GM21723 (cell line): ENCODE results near the gene CMTM7.

Experiments
- ATAC-seq: cut with Tn5 transposase; IDR thresholded peaks from one replicate; pipeline ENCODE4 v1.9.1; 2021; ENCODE audit warnings: mild to moderate bottlenecking, moderate library complexity; ENCODE audit not compliant: unreplicated experiment

CMTM7 gene

GRCh38 chr3:32435911-32436815, 44.5 kb downstream of the CMTM7 start:
- no peak for ATAC-seq

GRCh38 chr3:32436816-32437189, 45.1 kb downstream of the CMTM7 start:
- ATAC-seq: peak; percentile 37

GRCh38 chr3:32437896-32438295, 46.2 kb downstream of the CMTM7 start:
- no peak for ATAC-seq

- ATAC-seq: peak; percentile 89
Measured at GRCh38 chr3:32438596-32439344, 47.1 kb downstream of the CMTM7 start.

GRCh38 chr3:32439421-32439820, 47.8 kb downstream of the CMTM7 start:
- peak; percentile 11 for ATAC-seq

- no peak for ATAC-seq
Measured at GRCh38 chr3:32440611-32441350, 49.1 kb downstream of the CMTM7 start.

GRCh38 chr3:32442766-32443165, 51.1 kb downstream of the CMTM7 start:
- ATAC-seq: no peak

GRCh38 chr3:32443478-32443877, 51.8 kb downstream of the CMTM7 start:
- no peak for ATAC-seq

- no peak for ATAC-seq
Measured at GRCh38 chr3:32447865-32448400, 56.3 kb downstream of the CMTM7 start.

- ATAC-seq: no peak
Measured at GRCh38 chr3:32448686-32449474, 57.2 kb downstream of the CMTM7 start.

GRCh38 chr3:32449691-32450090, 58.0 kb downstream of the CMTM7 start:
- no peak for ATAC-seq

GRCh38 chr3:32450426-32450825, 58.8 kb downstream of the CMTM7 start:
- ATAC-seq: no peak

- ATAC-seq: no peak
Measured at GRCh38 chr3:32450992-32451659, 59.5 kb downstream of the CMTM7 start.

GRCh38 chr3:32452009-32452408, 60.4 kb downstream of the CMTM7 start:
- no peak for ATAC-seq

- no peak for ATAC-seq
Measured at GRCh38 chr3:32453346-32453745, 61.7 kb downstream of the CMTM7 start.

GRCh38 chr3:32454111-32454510, 62.5 kb downstream of the CMTM7 start:
- ATAC-seq: no peak

- no peak for ATAC-seq
Measured at GRCh38 chr3:32454731-32455608, 63.3 kb downstream of the CMTM7 start.

- ATAC-seq: no peak
Measured at GRCh38 chr3:32455609-32456428, 64.2 kb downstream of the CMTM7 start.
